Measurements from ENCODE around the gene TBC1D3B.
A peak's percentile ranks its signal among the peaks of the same experiment; 100 is the strongest.
"Not testable (repeated sequence)": the region's sequence is repeated elsewhere in the genome, so short reads cannot be mapped to it uniquely, and the experiment has no call there.

The TBC1D3B gene

GRCh38 chr17:36181446-36182175 is 5.2 kb upstream of the TBC1D3B start:
- not testable (repeated sequence) for DNase-seq (ENCODE audit: low spot score)

GRCh38 chr17:36168836-36169235 is 7.6 kb downstream of the TBC1D3B start:
- DNase-seq (ENCODE audit: low spot score) = not testable (repeated sequence)

GRCh38 chr17:36153895-36154610 is 22.4 kb downstream of the TBC1D3B start:
- no peak for DNase-seq (ENCODE audit: low spot score)

GRCh38 chr17:36152639-36153120 is 23.8 kb downstream of the TBC1D3B start:
- peak; percentile 12 for DNase-seq (ENCODE audit: low spot score)

- no peak for DNase-seq (ENCODE audit: low spot score)
Measured at GRCh38 chr17:36151891-36152638, 24.4 kb downstream of the TBC1D3B start.

- DNase-seq (ENCODE audit: low spot score) = peak; percentile 76
Measured at GRCh38 chr17:36149296-36149820, 27.1 kb downstream of the TBC1D3B start.

GRCh38 chr17:36148559-36149295 is 27.7 kb downstream of the TBC1D3B start:
- peak; percentile 75 for DNase-seq (ENCODE audit: low spot score)

- no peak for DNase-seq (ENCODE audit: low spot score)
Measured at GRCh38 chr17:36147601-36148000, 28.8 kb downstream of the TBC1D3B start.

GRCh38 chr17:36144981-36145729 is 31.3 kb downstream of the TBC1D3B start:
- no peak for DNase-seq (ENCODE audit: low spot score)

- DNase-seq (ENCODE audit: low spot score) = no peak
Measured at GRCh38 chr17:36144014-36144413, 32.4 kb downstream of the TBC1D3B start.

- no peak for DNase-seq (ENCODE audit: low spot score)
Measured at GRCh38 chr17:36142806-36143205, 33.6 kb downstream of the TBC1D3B start.

GRCh38 chr17:36142235-36142634 is 34.2 kb downstream of the TBC1D3B start:
- DNase-seq (ENCODE audit: low spot score) = no peak

GRCh38 chr17:36136439-36136838 is 40.0 kb downstream of the TBC1D3B start:
- DNase-seq (ENCODE audit: low spot score) = no peak

- DNase-seq (ENCODE audit: low spot score) = no peak
Measured at GRCh38 chr17:36136036-36136435, 40.4 kb downstream of the TBC1D3B start.

- no peak for DNase-seq (ENCODE audit: low spot score)
Measured at GRCh38 chr17:36135465-36135864, 41.0 kb downstream of the TBC1D3B start.

GRCh38 chr17:36133602-36134236 is 42.7 kb downstream of the TBC1D3B start:
- no peak for DNase-seq (ENCODE audit: low spot score)

GRCh38 chr17:36132421-36132831 is 44.0 kb downstream of the TBC1D3B start:
- no peak for DNase-seq (ENCODE audit: low spot score)

GRCh38 chr17:36131931-36132330 is 44.5 kb downstream of the TBC1D3B start:
- no peak for DNase-seq (ENCODE audit: low spot score)

- DNase-seq (ENCODE audit: low spot score) = no peak
Measured at GRCh38 chr17:36131421-36131820, 45.0 kb downstream of the TBC1D3B start.

- no peak for DNase-seq (ENCODE audit: low spot score)
Measured at GRCh38 chr17:36130346-36130745, 46.1 kb downstream of the TBC1D3B start.
